K562 (cell line): Measurements from ENCODE around the gene NHLRC2. TPM values are rescaled to one million over a fixed set of nuclear protein-coding genes. Genes with fewer than 3 reads are reported as not detected.

Experiments
- CXXC5 ChIP-seq: fragments of 250-450 bp; sonication (Bioruptor Pico); IDR thresholded peaks from 2 replicates; pipeline ENCODE4 v1.8.0; 2022; ENCODE audit warnings: inconsistent platforms, mild to moderate bottlenecking, moderate library complexity
- DIDO1 ChIP-seq: fragments of 450-650 bp; IDR thresholded peaks from 2 replicates; pipeline ENCODE4 v1.6.1; 2016; ENCODE audit warnings: low read depth, missing biosample characterization, missing genetic modification characterization
- E2F4 ChIP-seq: sonication (generic); formaldehyde crosslinking; IDR thresholded peaks from 2 replicates; pipeline ENCODE4 v1.8.0; 2022; ENCODE audit warnings: mild to moderate bottlenecking, low read depth, missing genetic modification reagents
- E2F8 ChIP-seq: fragments of 450-650 bp; IDR thresholded peaks from 2 replicates; pipeline ENCODE4 v1.7.1; 2018; ENCODE audit warnings: mild to moderate bottlenecking, low read depth; ENCODE audit not compliant: partially characterized antibody
- GTF2E2 ChIP-seq: fragments of 200-800 bp; sonication (Bioruptor generic); IDR thresholded peaks from 2 replicates; pipeline ENCODE4 v1.6.1; 2016; ENCODE audit warnings: missing genetic modification characterization, missing compliant biosample characterization
- HDGF ChIP-seq: fragments of 450-650 bp; IDR thresholded peaks from 2 replicates; pipeline ENCODE4 v1.6.1; 2016
- HMGN3 ChIP-seq: IDR thresholded peaks from 2 replicates; pipeline ENCODE4 v1.6.1; 2011; ENCODE audit warnings: borderline replicate concordance, low read depth, mild to moderate bottlenecking, mixed read lengths, low read length; ENCODE audit not compliant: insufficient read length; ENCODE audit errors: extremely low read depth
- MYBL2 ChIP-seq, 2 experiments: fragments of 450-650 bp in 1 of 2; sonication (generic) in 1 of 2; formaldehyde crosslinking in 1 of 2; IDR thresholded peaks; 2 replicates each; pipeline versions ENCODE4 v1.6.1 to v1.8.1; 2017 to 2022; ENCODE audit warnings: borderline replicate concordance in 1 of 2, inconsistent platforms in 1 of 2, low read depth in 1 of 2, mild to moderate bottlenecking in 1 of 2, missing genetic modification reagents in 1 of 2, moderate library complexity in 1 of 2
- NELFE ChIP-seq: IDR thresholded peaks from 2 replicates; pipeline ENCODE4 v1.6.1; 2011; ENCODE audit warnings: mild to moderate bottlenecking; ENCODE audit not compliant: insufficient read depth, insufficient read length
- OTX1 ChIP-seq: fragments of 450-650 bp; formaldehyde crosslinking; IDR thresholded peaks from 2 replicates; pipeline ENCODE4 v1.4.0; 2022; ENCODE audit warnings: mild to moderate bottlenecking
- RAD51 ChIP-seq: fragments of 450-650 bp; IDR thresholded peaks from 2 replicates; pipeline ENCODE4 v1.7.1; 2016; ENCODE audit warnings: low read depth, mild to moderate bottlenecking, borderline replicate concordance
- RBM15 ChIP-seq: fragments of 200-400 bp; formaldehyde crosslinking; IDR thresholded peaks from 2 replicates; pipeline ENCODE4 v1.6.1; 2018; ENCODE audit warnings: mild to moderate bottlenecking, low read length, moderate library complexity; ENCODE audit not compliant: insufficient read depth
- SMARCC2 ChIP-seq: fragments of 450-650 bp; IDR thresholded peaks from 2 replicates; pipeline ENCODE4 v1.6.1; 2017; ENCODE audit warnings: antibody characterized with exemption, moderate library complexity, mild to moderate bottlenecking, low read depth
- SP1 ChIP-seq: sonication (generic); formaldehyde crosslinking; IDR thresholded peaks from 2 replicates; pipeline ENCODE4 v1.8.1; 2022; ENCODE audit warnings: mild to moderate bottlenecking, missing genetic modification reagents
- SP2 ChIP-seq: IDR thresholded peaks from 2 replicates; pipeline ENCODE4 v1.6.1; 2011; ENCODE audit warnings: mild to moderate bottlenecking, low read depth, low read length, moderate library complexity; ENCODE audit not compliant: poor library complexity, severe bottlenecking; ENCODE audit errors: extremely low read depth
- TRIM28 ChIP-seq: fragments of 450-650 bp; IDR thresholded peaks from 2 replicates; pipeline ENCODE4 v1.6.1; 2017
- ZBTB33 ChIP-seq: sonication (generic); formaldehyde crosslinking; IDR thresholded peaks from 2 replicates; pipeline ENCODE4 v1.8.1; 2023; ENCODE audit warnings: mild to moderate bottlenecking, missing genetic modification reagents
- ZNF133 ChIP-seq: fragments of 250-450 bp; sonication (Bioruptor Pico); IDR thresholded peaks from 2 replicates; pipeline ENCODE4 v1.4.0; 2020; ENCODE audit warnings: mild to moderate bottlenecking
- ZNF282 ChIP-seq: sonication (generic); formaldehyde crosslinking; IDR thresholded peaks from 2 replicates; pipeline ENCODE4 v1.8.1; 2023; ENCODE audit warnings: missing genetic modification reagents
- ZNF511 ChIP-seq: sonication (generic); formaldehyde crosslinking; IDR thresholded peaks from 2 replicates; pipeline ENCODE4 v1.8.0; 2022; ENCODE audit warnings: mild to moderate bottlenecking, missing genetic modification reagents
- polyA plus RNA-seq, 8 experiments: library from polyadenylated mRNA; depleted of rRNA in 4 of 8; stranded (reverse) in 5 of 8; unstranded in 3 of 8; fragments of >200 nt; fragmentation: Nextera tagmentation in 2 of 8; fragmentation: Illumina TruSeq in 1 of 8; extraction: Ambion mirVana in 2 of 8; extraction: Trizol in 1 of 8; gene quantifications; 2 replicates each; pipeline versions ENCODE4 v1.2.1 to v1.2.3, GENCODE V29; 2011 to 2014; ENCODE audit warnings: inconsistent platforms in 1 of 8, missing spikeins in 1 of 8
- total RNA-seq, 7 experiments: library from RNA; depleted of rRNA in 6 of 7; stranded (reverse); fragments of >200 nt in 6 of 7; fragmentation: Illumina TruSeq in 2 of 7; extraction: Trizol in 2 of 7; gene quantifications; 2 replicates each; pipeline versions ENCODE4 v1.2.1 to v1.2.3, GENCODE V29; 2011 to 2021; ENCODE audit warnings: low replicate concordance in 1 of 7

Gene NHLRC2
- total and polyA plus RNA-seq, 9 of the 15 experiments (the other 6 are each of a cell fraction or from before 2014, with no cell fraction given) = 1.5 to 22.4 (median 10.3) TPM

GRCh38 chr10:113854013-113854760 is at the start of gene NHLRC2, which contains the start of gene DCLRE1A (continued):
- TF ChIP-seq SP2 (no peak), SMARCC2 (no peak), ZNF511 (CRISPR knock-in tag) (no peak), HMGN3 (no peak), ZNF133 (CRISPR knock-in tag) (no peak), RBM15 (no peak), TRIM28 (no peak), E2F4 (no peak), OTX1 (CRISPR knock-in tag) (no peak), GTF2E2 (tag) (peak; percentile 88; the same call in 1 of the 2 replicates), ZBTB33 (CRISPR knock-in tag) (no peak), SP1 (CRISPR knock-in tag) (peak; percentile 11; the same call in 1 of the 2 replicates), E2F8 (peak; percentile 91), HDGF (no peak), CXXC5 (CRISPR knock-in tag) (peak; percentile 47; the same call in 1 of the 2 replicates), MYBL2 (IDR thresholded peaks at IDR 0.05; ENCODE audit: low read depth) (peak; percentile 72), MYBL2 (CRISPR knock-in tag; IDR thresholded peaks at IDR 0.05; ENCODE audit: borderline replicate concordance) (no peak), ZNF282 (no peak), NELFE (no peak), RAD51 (no peak), DIDO1 (tag) (peak; percentile 50; the same call in 1 of the 2 replicates)
